Activated B cell treated with CpG ODN at 0.5 μM for 24 hours (primary cell): Measurements from ENCODE around the gene FOXO3. TPM values are rescaled to one million over a fixed set of nuclear protein-coding genes. Genes with fewer than 3 reads are reported as not detected.

Experiments used
- ATAC-seq: fragments of 200-7000 bp; cut with Tn5 transposase; one replicate; pipeline ENCODE4 v1.10.0; 2021; ENCODE audit warnings: low read depth, mild to moderate bottlenecking, moderate library complexity
- CTCF ChIA-PET: fragments of 350-600 bp; sonication (Branson Sonifier 250); formaldehyde crosslinking; loops from one replicate; lab custom pipeline; 2021; ENCODE audit warnings: antibody characterized with exemption; lab: Charles Lee
- POLR2A ChIA-PET: fragments of 350-600 bp; sonication (Branson Sonifier 250); formaldehyde crosslinking; loops from one replicate; lab custom pipeline; 2021; ENCODE audit warnings: antibody characterized with exemption; lab: Charles Lee
- DNase-seq: peaks from one replicate; pipeline ENCODE4 v3.0.0; 2022
- H3K27ac Mint-ChIP-seq: one replicate; pipeline ENCODE4 v1.8.0; 2020; ENCODE audit warnings: mixed read lengths
- H3K27me3 Mint-ChIP-seq: one replicate; pipeline ENCODE4 v1.8.0; 2021; ENCODE audit warnings: mixed read lengths
- H3K36me3 Mint-ChIP-seq: one replicate; pipeline ENCODE4 v1.8.0; 2021; ENCODE audit warnings: low read depth, mixed read lengths
- H3K4me1 Mint-ChIP-seq: one replicate; pipeline ENCODE4 v1.8.0; 2021; ENCODE audit warnings: mixed read lengths
- H3K4me3 Mint-ChIP-seq: one replicate; pipeline ENCODE4 v1.8.0; 2020; ENCODE audit warnings: mild to moderate bottlenecking, mixed read lengths
- H3K9me3 Mint-ChIP-seq: one replicate; pipeline ENCODE4 v1.8.0; 2020; ENCODE audit warnings: mixed read lengths
- intact Hi-C: fragments of 100-400 bp; cut with micrococcal nuclease; formaldehyde crosslinking; loops from one replicate; pipeline ENCODE4 v1.15.1; 2024
- total RNA-seq: library from RNA; stranded (reverse); gene quantifications from 2 replicates; pipeline ENCODE4 v1.2.3, GENCODE V29; 2022
- TF ChIP-seq, protein P1 (sequence below): fragments of 200-600 bp; IDR thresholded peaks from one replicate; pipeline ENCODE4 v1.8.0; 2022; ENCODE audit warnings: antibody characterized with exemption, mild to moderate bottlenecking

FOXO3 gene
- total RNA-seq, 1 donor from 2014 or later = 9.4 TPM

- Mint-ChIP-seq H3K27ac (no peak overlapping the region), H3K4me3 (no peak overlapping the region), H3K27me3 (peaks cover 13% of the 10 kb centered on the region), H3K4me1 (no peaks in the 10 kb centered on the region), H3K36me3 (no peaks in the 10 kb centered on the region), H3K9me3 (peaks cover 8% of the 10 kb centered on the region)
- intact Hi-C loops = no loop called here
- ChIA-PET CTCF (no interaction called here), POLR2A (no interaction called here)
- ATAC-seq (no peak), DNase-seq (no peak)
- TF ChIP-seq, protein P1, sequence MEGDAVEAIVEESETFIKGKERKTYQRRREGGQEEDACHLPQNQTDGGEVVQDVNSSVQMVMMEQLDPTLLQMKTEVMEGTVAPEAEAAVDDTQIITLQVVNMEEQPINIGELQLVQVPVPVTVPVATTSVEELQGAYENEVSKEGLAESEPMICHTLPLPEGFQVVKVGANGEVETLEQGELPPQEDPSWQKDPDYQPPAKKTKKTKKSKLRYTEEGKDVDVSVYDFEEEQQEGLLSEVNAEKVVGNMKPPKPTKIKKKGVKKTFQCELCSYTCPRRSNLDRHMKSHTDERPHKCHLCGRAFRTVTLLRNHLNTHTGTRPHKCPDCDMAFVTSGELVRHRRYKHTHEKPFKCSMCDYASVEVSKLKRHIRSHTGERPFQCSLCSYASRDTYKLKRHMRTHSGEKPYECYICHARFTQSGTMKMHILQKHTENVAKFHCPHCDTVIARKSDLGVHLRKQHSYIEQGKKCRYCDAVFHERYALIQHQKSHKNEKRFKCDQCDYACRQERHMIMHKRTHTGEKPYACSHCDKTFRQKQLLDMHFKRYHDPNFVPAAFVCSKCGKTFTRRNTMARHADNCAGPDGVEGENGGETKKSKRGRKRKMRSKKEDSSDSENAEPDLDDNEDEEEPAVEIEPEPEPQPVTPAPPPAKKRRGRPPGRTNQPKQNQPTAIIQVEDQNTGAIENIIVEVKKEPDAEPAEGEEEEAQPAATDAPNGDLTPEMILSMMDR = no peak
Measured at GRCh38 chr6:108719477-108719876, 158.8 kb downstream of the FOXO3 start.

DNA sequence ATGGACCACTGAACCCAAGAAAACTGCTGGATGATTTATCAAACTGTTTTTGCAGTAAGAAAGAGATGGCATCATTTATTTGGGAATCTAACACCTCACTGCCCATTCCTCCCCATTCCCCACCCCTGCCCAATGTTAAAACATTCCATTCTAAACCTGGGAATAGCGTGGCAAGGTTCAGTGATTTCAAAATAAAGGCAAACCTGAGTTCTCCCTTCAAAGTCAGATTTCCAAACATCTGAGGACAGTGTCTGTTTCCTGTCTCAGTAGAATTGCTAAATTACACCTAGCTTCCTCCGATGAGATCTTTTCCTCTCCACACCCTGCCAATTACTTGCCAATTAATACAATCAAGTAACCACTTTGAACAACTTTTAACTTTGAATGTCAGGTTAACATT lies 160.1 kb downstream of the FOXO3 start:
- TF ChIP-seq, protein P1 = no peak
- no peak overlapping the region for H3K27ac Mint-ChIP-seq
- H3K4me3 Mint-ChIP-seq = no peak overlapping the region

DNA sequence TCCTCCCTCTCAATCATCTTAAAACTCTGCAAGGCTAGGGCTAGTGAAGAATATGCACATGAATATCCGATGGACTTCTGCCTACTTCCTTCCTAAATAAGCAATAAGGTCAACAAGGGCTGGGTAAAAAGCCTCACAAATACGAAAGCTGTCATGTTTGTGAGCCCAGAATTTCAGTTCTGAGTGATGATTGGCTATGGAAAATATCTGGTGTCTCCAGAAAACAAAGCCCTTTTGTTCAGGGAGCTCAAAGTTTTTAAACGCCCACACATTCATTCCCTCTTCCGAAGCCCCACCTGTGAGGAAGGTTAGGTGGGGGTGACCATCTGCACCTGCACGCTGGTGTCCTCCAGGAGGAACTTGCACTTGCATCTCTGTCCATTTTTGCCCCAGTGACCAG lies 160.6 kb downstream of the FOXO3 start:
- H3K4me3 Mint-ChIP-seq = no peak overlapping the region
- no peak for ATAC-seq
- no peak for DNase-seq
- peaks cover 5% of the 10 kb centered on the region for H3K27me3 Mint-ChIP-seq
- intact Hi-C loops = no loop called here
- H3K4me1 Mint-ChIP-seq = no peaks in the 10 kb centered on the region
- H3K36me3 Mint-ChIP-seq = no peaks in the 10 kb centered on the region
- POLR2A ChIA-PET = no interaction called here
- peaks cover 8% of the 10 kb centered on the region for H3K9me3 Mint-ChIP-seq
- TF ChIP-seq, protein P1 = no peak
- no peak overlapping the region for H3K27ac Mint-ChIP-seq
- CTCF ChIA-PET = no interaction called here

More for the DNA sequence above, 160.1 kb downstream of the FOXO3 start:
- H3K36me3 Mint-ChIP-seq = no peaks in the 10 kb centered on the region
- peaks cover 8% of the 10 kb centered on the region for H3K9me3 Mint-ChIP-seq
- CTCF ChIA-PET = no interaction called here
- intact Hi-C loops = no loop called here
- H3K4me1 Mint-ChIP-seq = no peaks in the 10 kb centered on the region
- ATAC-seq (no peak), DNase-seq (no peak)
- H3K27me3 Mint-ChIP-seq = peaks cover 7% of the 10 kb centered on the region
- POLR2A ChIA-PET = no interaction called here

DNA sequence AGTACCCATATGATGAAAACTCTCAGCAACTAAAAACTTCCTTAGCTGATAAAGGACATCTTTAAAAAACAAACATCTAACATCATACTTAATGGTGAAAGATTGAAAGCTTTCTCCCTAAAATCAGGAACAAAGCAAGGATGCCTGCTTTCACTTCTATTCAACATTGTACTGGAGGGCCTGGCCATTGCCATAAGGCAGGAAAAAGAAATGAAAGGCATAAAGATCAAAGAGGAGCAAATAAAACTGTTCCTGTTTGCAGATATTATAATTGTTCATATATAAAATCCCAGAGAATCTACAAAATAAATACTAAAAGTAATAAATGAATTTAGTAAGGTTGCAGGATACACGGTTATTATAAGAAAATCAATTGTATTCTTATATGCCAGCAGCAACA lies 162.9 kb downstream of the FOXO3 start:
- ChIA-PET POLR2A (no interaction called here), CTCF (no interaction called here)
- Mint-ChIP-seq H3K9me3 (peaks cover 8% of the 10 kb centered on the region), H3K36me3 (no peaks in the 10 kb centered on the region), H3K4me1 (no peaks in the 10 kb centered on the region), H3K27ac (no peak overlapping the region), H3K4me3 (no peak overlapping the region), H3K27me3 (peaks cover 5% of the 10 kb centered on the region)
- ATAC-seq = no peak
- DNase-seq = no peak
- intact Hi-C loops = no loop called here
- TF ChIP-seq, protein P1 = no peak

- Mint-ChIP-seq H3K36me3 (no peaks in the 10 kb centered on the region), H3K9me3 (peaks cover 8% of the 10 kb centered on the region), H3K4me1 (no peaks in the 10 kb centered on the region), H3K27ac (no peak overlapping the region), H3K27me3 (peaks cover 7% of the 10 kb centered on the region), H3K4me3 (no peak overlapping the region)
- CTCF ChIA-PET = no interaction called here
- intact Hi-C loops = no loop called here
- ATAC-seq = no peak
- TF ChIP-seq, protein P1 = no peak
- POLR2A ChIA-PET = no interaction called here
- no peak for DNase-seq
Measured at GRCh38 chr6:108726726-108727339, 166.1 kb downstream of the FOXO3 start.
